Measurements from ENCODE around the gene NTHL1. TPM values are rescaled to one million over a fixed set of nuclear protein-coding genes. Genes with fewer than 3 reads are reported as not detected.

NTHL1 gene
- total and polyA plus RNA-seq, 9 of the 15 experiments (the other 6 are each of a cell fraction or from before 2014, with no cell fraction given), result 1.1 to 58.8 (median 17.6) TPM

- TF ChIP-seq, protein P1, sequence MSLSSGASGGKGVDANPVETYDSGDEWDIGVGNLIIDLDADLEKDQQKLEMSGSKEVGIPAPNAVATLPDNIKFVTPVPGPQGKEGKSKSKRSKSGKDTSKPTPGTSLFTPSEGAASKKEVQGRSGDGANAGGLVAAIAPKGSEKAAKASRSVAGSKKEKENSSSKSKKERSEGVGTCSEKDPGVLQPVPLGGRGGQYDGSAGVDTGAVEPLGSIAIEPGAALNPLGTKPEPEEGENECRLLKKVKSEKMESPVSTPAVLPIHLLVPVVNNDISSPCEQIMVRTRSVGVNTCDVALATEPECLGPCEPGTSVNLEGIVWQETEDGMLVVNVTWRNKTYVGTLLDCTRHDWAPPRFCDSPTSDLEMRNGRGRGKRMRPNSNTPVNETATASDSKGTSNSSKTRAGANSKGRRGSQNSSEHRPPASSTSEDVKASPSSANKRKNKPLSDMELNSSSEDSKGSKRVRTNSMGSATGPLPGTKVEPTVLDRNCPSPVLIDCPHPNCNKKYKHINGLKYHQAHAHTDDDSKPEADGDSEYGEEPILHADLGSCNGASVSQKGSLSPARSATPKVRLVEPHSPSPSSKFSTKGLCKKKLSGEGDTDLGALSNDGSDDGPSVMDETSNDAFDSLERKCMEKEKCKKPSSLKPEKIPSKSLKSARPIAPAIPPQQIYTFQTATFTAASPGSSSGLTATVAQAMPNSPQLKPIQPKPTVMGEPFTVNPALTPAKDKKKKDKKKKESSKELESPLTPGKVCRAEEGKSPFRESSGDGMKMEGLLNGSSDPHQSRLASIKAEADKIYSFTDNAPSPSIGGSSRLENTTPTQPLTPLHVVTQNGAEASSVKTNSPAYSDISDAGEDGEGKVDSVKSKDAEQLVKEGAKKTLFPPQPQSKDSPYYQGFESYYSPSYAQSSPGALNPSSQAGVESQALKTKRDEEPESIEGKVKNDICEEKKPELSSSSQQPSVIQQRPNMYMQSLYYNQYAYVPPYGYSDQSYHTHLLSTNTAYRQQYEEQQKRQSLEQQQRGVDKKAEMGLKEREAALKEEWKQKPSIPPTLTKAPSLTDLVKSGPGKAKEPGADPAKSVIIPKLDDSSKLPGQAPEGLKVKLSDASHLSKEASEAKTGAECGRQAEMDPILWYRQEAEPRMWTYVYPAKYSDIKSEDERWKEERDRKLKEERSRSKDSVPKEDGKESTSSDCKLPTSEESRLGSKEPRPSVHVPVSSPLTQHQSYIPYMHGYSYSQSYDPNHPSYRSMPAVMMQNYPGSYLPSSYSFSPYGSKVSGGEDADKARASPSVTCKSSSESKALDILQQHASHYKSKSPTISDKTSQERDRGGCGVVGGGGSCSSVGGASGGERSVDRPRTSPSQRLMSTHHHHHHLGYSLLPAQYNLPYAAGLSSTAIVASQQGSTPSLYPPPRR (CRISPR knock-in tag; IDR thresholded peaks at IDR 0.05; ENCODE audit: borderline replicate concordance), result no peak
- TF ChIP-seq TFAP4 (CRISPR knock-in tag; IDR thresholded peaks at IDR 0.05; ENCODE audit: borderline replicate concordance) (peak; percentile 78; the same call in 1 of the 2 replicates), ZKSCAN8 (CRISPR knock-in tag; IDR thresholded peaks at IDR 0.05) (no peak), RBM25 (IDR thresholded peaks at IDR 0.05; ENCODE audit: low read depth, low read length, severe bottlenecking) (no peak), TRIM28 (IDR thresholded peaks at IDR 0.05) (no peak), KHSRP (IDR thresholded peaks at IDR 0.05) (no peak), BHLHE40 (IDR thresholded peaks at IDR 0.05; ENCODE audit: low read length) (no peak)
- TF ChIP-seq, protein P2, sequence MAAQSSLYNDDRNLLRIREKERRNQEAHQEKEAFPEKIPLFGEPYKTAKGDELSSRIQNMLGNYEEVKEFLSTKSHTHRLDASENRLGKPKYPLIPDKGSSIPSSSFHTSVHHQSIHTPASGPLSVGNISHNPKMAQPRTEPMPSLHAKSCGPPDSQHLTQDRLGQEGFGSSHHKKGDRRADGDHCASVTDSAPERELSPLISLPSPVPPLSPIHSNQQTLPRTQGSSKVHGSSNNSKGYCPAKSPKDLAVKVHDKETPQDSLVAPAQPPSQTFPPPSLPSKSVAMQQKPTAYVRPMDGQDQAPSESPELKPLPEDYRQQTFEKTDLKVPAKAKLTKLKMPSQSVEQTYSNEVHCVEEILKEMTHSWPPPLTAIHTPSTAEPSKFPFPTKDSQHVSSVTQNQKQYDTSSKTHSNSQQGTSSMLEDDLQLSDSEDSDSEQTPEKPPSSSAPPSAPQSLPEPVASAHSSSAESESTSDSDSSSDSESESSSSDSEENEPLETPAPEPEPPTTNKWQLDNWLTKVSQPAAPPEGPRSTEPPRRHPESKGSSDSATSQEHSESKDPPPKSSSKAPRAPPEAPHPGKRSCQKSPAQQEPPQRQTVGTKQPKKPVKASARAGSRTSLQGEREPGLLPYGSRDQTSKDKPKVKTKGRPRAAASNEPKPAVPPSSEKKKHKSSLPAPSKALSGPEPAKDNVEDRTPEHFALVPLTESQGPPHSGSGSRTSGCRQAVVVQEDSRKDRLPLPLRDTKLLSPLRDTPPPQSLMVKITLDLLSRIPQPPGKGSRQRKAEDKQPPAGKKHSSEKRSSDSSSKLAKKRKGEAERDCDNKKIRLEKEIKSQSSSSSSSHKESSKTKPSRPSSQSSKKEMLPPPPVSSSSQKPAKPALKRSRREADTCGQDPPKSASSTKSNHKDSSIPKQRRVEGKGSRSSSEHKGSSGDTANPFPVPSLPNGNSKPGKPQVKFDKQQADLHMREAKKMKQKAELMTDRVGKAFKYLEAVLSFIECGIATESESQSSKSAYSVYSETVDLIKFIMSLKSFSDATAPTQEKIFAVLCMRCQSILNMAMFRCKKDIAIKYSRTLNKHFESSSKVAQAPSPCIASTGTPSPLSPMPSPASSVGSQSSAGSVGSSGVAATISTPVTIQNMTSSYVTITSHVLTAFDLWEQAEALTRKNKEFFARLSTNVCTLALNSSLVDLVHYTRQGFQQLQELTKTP (IDR thresholded peaks at IDR 0.05; ENCODE audit: low read depth in 1 of 2, partially characterized antibody in 2 of 2), result peak in 1 of 2 experiments; percentile 45
- TF ChIP-seq, protein P3, sequence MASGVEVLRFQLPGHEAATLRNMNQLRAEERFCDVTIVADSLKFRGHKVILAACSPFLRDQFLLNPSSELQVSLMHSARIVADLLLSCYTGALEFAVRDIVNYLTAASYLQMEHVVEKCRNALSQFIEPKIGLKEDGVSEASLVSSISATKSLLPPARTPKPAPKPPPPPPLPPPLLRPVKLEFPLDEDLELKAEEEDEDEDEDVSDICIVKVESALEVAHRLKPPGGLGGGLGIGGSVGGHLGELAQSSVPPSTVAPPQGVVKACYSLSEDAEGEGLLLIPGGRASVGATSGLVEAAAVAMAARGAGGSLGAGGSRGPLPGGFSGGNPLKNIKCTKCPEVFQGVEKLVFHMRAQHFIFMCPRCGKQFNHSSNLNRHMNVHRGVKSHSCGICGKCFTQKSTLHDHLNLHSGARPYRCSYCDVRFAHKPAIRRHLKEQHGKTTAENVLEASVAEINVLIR (CRISPR knock-in tag; IDR thresholded peaks at IDR 0.05), result peak; percentile 77
- TF ChIP-seq, protein P4, sequence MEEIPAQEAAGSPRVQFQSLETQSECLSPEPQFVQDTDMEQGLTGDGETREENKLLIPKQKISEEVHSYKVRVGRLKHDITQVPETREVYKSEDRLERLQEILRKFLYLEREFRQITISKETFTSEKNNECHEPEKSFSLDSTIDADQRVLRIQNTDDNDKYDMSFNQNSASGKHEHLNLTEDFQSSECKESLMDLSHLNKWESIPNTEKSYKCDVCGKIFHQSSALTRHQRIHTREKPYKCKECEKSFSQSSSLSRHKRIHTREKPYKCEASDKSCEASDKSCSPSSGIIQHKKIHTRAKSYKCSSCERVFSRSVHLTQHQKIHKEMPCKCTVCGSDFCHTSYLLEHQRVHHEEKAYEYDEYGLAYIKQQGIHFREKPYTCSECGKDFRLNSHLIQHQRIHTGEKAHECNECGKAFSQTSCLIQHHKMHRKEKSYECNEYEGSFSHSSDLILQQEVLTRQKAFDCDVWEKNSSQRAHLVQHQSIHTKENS (CRISPR knock-in tag; IDR thresholded peaks at IDR 0.05), result no peak
- TF ChIP-seq, protein P5, sequence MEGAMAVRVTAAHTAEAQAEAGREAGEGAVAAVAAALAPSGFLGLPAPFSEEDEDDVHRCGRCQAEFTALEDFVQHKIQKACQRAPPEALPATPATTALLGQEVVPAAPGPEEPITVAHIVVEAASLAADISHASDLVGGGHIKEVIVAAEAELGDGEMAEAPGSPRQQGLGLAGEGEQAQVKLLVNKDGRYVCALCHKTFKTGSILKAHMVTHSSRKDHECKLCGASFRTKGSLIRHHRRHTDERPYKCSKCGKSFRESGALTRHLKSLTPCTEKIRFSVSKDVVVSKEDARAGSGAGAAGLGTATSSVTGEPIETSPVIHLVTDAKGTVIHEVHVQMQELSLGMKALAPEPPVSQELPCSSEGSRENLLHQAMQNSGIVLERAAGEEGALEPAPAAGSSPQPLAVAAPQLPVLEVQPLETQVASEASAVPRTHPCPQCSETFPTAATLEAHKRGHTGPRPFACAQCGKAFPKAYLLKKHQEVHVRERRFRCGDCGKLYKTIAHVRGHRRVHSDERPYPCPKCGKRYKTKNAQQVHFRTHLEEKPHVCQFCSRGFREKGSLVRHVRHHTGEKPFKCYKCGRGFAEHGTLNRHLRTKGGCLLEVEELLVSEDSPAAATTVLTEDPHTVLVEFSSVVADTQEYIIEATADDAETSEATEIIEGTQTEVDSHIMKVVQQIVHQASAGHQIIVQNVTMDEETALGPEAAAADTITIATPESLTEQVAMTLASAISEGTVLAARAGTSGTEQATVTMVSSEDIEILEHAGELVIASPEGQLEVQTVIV (CRISPR knock-in tag; IDR thresholded peaks at IDR 0.05; ENCODE audit: borderline replicate concordance), result no peak
Measured at GRCh38 chr16:2009791-2010510, 37.7 kb downstream of the NTHL1 start, which contains the start of gene ZNF598 (continued).

Data from K562 (cell line).